WTC11 (cell line): ENCODE measurements around the gene MTNR1B. TPM values are rescaled to one million over a fixed set of nuclear protein-coding genes. Genes with fewer than 3 reads are reported as not detected.

Source experiments
- ATAC-seq: fragments of 200-7000 bp; cut with Tn5 transposase; 2 replicates; pipeline ENCODE4 v1.10.0; 2021; ENCODE audit warnings: mild to moderate bottlenecking, moderate library complexity
- CTCF ChIA-PET: fragments of 300-600 bp; sonication (Branson Sonifier 250); formaldehyde crosslinking; loops from one replicate; lab custom pipeline; 2021; ENCODE audit warnings: antibody characterized with exemption; lab: Charles Lee
- POLR2A ChIA-PET: fragments of 350-600 bp; sonication (Branson Sonifier 250); formaldehyde crosslinking; loops from one replicate; lab custom pipeline; 2021; ENCODE audit warnings: antibody characterized with exemption; lab: Charles Lee
- DNase-seq: peaks from one replicate; pipeline ENCODE4 v3.0.0; 2021; ENCODE audit warnings: low spot score
- H3K27ac Mint-ChIP-seq: 2 replicates; pipeline ENCODE4 v1.8.0; 2021; ENCODE audit warnings: mixed read lengths
- H3K27me3 Mint-ChIP-seq: 2 replicates; pipeline ENCODE4 v1.8.0; 2021; ENCODE audit warnings: low read depth, mild to moderate bottlenecking, moderate library complexity, mixed read lengths
- H3K36me3 Mint-ChIP-seq: 2 replicates; pipeline ENCODE4 v1.8.0; 2021; ENCODE audit warnings: mixed read lengths
- H3K4me1 Mint-ChIP-seq: 2 replicates; pipeline ENCODE4 v1.8.0; 2022; ENCODE audit warnings: mixed read lengths
- H3K4me3 Mint-ChIP-seq: 2 replicates; pipeline ENCODE4 v1.8.0; 2021; ENCODE audit warnings: mild to moderate bottlenecking, moderate library complexity, mixed read lengths
- H3K9me3 Mint-ChIP-seq: 2 replicates; pipeline ENCODE4 v1.8.0; 2021; ENCODE audit warnings: mixed read lengths
- CDX4 ChIP-seq: fragments of 250-450 bp; sonication (Bioruptor Pico); IDR thresholded peaks from 2 replicates; pipeline ENCODE4 v1.9.0; 2021; ENCODE audit warnings: moderate library complexity, mild to moderate bottlenecking, inconsistent platforms, borderline replicate concordance
- E2F1 ChIP-seq: sonication (generic); formaldehyde crosslinking; IDR thresholded peaks from 2 replicates; pipeline ENCODE4 v1.8.0; 2022; ENCODE audit warnings: mild to moderate bottlenecking, missing genetic modification reagents
- ELF4 ChIP-seq: sonication (generic); formaldehyde crosslinking; IDR thresholded peaks from 2 replicates; pipeline ENCODE4 v1.8.1; 2022; ENCODE audit warnings: low read depth, mild to moderate bottlenecking, moderate library complexity, missing genetic modification reagents
- GTF2I ChIP-seq: fragments of 250-450 bp; sonication (Bioruptor Pico); conservative IDR thresholded peaks from 2 replicates; pipeline ENCODE4 v1.4.0; 2021; ENCODE audit warnings: mild to moderate bottlenecking
- IRF1 ChIP-seq: sonication (generic); formaldehyde crosslinking; IDR thresholded peaks from 2 replicates; pipeline ENCODE4 v1.8.0; 2023; ENCODE audit warnings: missing genetic modification reagents
- MXD4 ChIP-seq: fragments of 250-450 bp; sonication (Bioruptor Pico); IDR thresholded peaks from 2 replicates; pipeline ENCODE4 v1.8.0; 2021; ENCODE audit warnings: mild to moderate bottlenecking, moderate library complexity, borderline replicate concordance
- NR1H2 ChIP-seq: sonication (generic); formaldehyde crosslinking; IDR thresholded peaks from 2 replicates; pipeline ENCODE4 v1.9.0; 2021; ENCODE audit warnings: mild to moderate bottlenecking, moderate library complexity, missing genetic modification reagents
- OVOL2 ChIP-seq: fragments of 250-450 bp; sonication (Bioruptor Pico); IDR thresholded peaks from 2 replicates; pipeline ENCODE4 v1.9.0; 2021; ENCODE audit warnings: mild to moderate bottlenecking, borderline replicate concordance
- PREB ChIP-seq: sonication (generic); formaldehyde crosslinking; IDR thresholded peaks from 2 replicates; pipeline ENCODE4 v1.8.1; 2022; ENCODE audit warnings: mild to moderate bottlenecking, missing genetic modification reagents, moderate library complexity, borderline replicate concordance
- RORB ChIP-seq: fragments of 250-450 bp; sonication (Bioruptor Pico); IDR thresholded peaks from 2 replicates; pipeline ENCODE4 v1.9.0; 2021; ENCODE audit warnings: mild to moderate bottlenecking
- SMAD3 ChIP-seq: sonication (generic); formaldehyde crosslinking; IDR thresholded peaks from 2 replicates; pipeline ENCODE4 v1.8.0; 2022; ENCODE audit warnings: missing genetic modification reagents, mild to moderate bottlenecking, borderline replicate concordance
- TCF7 ChIP-seq: sonication (generic); formaldehyde crosslinking; IDR thresholded peaks from 2 replicates; pipeline ENCODE4 v1.8.0; 2022; ENCODE audit warnings: mild to moderate bottlenecking, low read depth, missing genetic modification reagents, moderate library complexity
- USF2 ChIP-seq: sonication (generic); formaldehyde crosslinking; IDR thresholded peaks from 2 replicates; pipeline ENCODE4 v1.8.1; 2023; ENCODE audit warnings: mild to moderate bottlenecking, missing genetic modification reagents, moderate library complexity
- total RNA-seq: library from RNA; stranded (reverse); gene quantifications from 3 replicates; pipeline ENCODE4 v1.2.3, GENCODE V29; 2021
- TF ChIP-seq, protein P1 (sequence below): sonication (generic); formaldehyde crosslinking; conservative IDR thresholded peaks from 2 replicates; pipeline ENCODE4 v1.8.1; 2023; ENCODE audit warnings: mild to moderate bottlenecking, low read depth, missing genetic modification reagents, moderate library complexity
- TF ChIP-seq, protein P2 (sequence below): sonication (generic); formaldehyde crosslinking; conservative IDR thresholded peaks from 2 replicates; pipeline ENCODE4 v1.8.1; 2022; ENCODE audit warnings: mild to moderate bottlenecking, missing genetic modification reagents
- TF ChIP-seq, protein P3 (sequence below): sonication (generic); formaldehyde crosslinking; IDR thresholded peaks from 2 replicates; pipeline ENCODE4 v1.8.1; 2023; ENCODE audit warnings: mild to moderate bottlenecking, missing genetic modification reagents
- TF ChIP-seq, protein P4 (sequence below): sonication (generic); formaldehyde crosslinking; IDR thresholded peaks from 2 replicates; pipeline ENCODE4 v1.8.1; 2023; ENCODE audit warnings: mild to moderate bottlenecking, moderate library complexity, missing genetic modification reagents
- TF ChIP-seq, protein P5 (sequence below): sonication (generic); formaldehyde crosslinking; IDR thresholded peaks from 2 replicates; pipeline ENCODE4 v1.8.0; 2022; ENCODE audit warnings: missing genetic modification reagents

Gene MTNR1B
- total RNA-seq, 1 experiment from 2014 or later = not detected

- Mint-ChIP-seq H3K27ac (no peak overlapping the region), H3K4me1 (no peaks in the 10 kb centered on the region), H3K9me3 (peaks cover 19% of the 10 kb centered on the region), H3K27me3 (no peaks in the 10 kb centered on the region), H3K4me3 (no peak overlapping the region), H3K36me3 (no peaks in the 10 kb centered on the region)
- TF ChIP-seq TCF7 (CRISPR knock-in tag) = no peak
- no peak for TF ChIP-seq E2F1
- TF ChIP-seq PREB (CRISPR knock-in tag) = no peak
- TF ChIP-seq RORB (CRISPR knock-in tag) = no peak
- TF ChIP-seq IRF1 (CRISPR knock-in tag) = no peak
- TF ChIP-seq, protein P1, sequence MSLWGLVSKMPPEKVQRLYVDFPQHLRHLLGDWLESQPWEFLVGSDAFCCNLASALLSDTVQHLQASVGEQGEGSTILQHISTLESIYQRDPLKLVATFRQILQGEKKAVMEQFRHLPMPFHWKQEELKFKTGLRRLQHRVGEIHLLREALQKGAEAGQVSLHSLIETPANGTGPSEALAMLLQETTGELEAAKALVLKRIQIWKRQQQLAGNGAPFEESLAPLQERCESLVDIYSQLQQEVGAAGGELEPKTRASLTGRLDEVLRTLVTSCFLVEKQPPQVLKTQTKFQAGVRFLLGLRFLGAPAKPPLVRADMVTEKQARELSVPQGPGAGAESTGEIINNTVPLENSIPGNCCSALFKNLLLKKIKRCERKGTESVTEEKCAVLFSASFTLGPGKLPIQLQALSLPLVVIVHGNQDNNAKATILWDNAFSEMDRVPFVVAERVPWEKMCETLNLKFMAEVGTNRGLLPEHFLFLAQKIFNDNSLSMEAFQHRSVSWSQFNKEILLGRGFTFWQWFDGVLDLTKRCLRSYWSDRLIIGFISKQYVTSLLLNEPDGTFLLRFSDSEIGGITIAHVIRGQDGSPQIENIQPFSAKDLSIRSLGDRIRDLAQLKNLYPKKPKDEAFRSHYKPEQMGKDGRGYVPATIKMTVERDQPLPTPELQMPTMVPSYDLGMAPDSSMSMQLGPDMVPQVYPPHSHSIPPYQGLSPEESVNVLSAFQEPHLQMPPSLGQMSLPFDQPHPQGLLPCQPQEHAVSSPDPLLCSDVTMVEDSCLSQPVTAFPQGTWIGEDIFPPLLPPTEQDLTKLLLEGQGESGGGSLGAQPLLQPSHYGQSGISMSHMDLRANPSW = no peak
- TF ChIP-seq, protein P2, sequence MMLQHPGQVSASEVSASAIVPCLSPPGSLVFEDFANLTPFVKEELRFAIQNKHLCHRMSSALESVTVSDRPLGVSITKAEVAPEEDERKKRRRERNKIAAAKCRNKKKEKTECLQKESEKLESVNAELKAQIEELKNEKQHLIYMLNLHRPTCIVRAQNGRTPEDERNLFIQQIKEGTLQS (CRISPR knock-in tag) = no peak
- no peak for TF ChIP-seq USF2 (CRISPR knock-in tag)
- no peak for TF ChIP-seq OVOL2 (CRISPR knock-in tag)
- TF ChIP-seq ELF4 (CRISPR knock-in tag) = no peak
- TF ChIP-seq MXD4 = no peak
- no peak for TF ChIP-seq CDX4 (CRISPR knock-in tag)
- no peak for TF ChIP-seq GTF2I (CRISPR knock-in tag)
- TF ChIP-seq, protein P3, sequence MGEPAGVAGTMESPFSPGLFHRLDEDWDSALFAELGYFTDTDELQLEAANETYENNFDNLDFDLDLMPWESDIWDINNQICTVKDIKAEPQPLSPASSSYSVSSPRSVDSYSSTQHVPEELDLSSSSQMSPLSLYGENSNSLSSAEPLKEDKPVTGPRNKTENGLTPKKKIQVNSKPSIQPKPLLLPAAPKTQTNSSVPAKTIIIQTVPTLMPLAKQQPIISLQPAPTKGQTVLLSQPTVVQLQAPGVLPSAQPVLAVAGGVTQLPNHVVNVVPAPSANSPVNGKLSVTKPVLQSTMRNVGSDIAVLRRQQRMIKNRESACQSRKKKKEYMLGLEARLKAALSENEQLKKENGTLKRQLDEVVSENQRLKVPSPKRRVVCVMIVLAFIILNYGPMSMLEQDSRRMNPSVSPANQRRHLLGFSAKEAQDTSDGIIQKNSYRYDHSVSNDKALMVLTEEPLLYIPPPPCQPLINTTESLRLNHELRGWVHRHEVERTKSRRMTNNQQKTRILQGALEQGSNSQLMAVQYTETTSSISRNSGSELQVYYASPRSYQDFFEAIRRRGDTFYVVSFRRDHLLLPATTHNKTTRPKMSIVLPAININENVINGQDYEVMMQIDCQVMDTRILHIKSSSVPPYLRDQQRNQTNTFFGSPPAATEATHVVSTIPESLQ (CRISPR knock-in tag) = no peak
- TF ChIP-seq, protein P4, sequence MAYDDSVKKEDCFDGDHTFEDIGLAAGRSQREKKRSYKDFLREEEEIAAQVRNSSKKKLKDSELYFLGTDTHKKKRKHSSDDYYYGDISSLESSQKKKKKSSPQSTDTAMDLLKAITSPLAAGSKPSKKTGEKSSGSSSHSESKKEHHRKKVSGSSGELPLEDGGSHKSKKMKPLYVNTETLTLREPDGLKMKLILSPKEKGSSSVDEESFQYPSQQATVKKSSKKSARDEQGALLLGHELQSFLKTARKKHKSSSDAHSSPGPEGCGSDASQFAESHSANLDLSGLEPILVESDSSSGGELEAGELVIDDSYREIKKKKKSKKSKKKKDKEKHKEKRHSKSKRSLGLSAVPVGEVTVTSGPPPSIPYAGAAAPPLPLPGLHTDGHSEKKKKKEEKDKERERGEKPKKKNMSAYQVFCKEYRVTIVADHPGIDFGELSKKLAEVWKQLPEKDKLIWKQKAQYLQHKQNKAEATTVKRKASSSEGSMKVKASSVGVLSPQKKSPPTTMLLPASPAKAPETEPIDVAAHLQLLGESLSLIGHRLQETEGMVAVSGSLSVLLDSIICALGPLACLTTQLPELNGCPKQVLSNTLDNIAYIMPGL (CRISPR knock-in tag) = no peak
- TF ChIP-seq, protein P5, sequence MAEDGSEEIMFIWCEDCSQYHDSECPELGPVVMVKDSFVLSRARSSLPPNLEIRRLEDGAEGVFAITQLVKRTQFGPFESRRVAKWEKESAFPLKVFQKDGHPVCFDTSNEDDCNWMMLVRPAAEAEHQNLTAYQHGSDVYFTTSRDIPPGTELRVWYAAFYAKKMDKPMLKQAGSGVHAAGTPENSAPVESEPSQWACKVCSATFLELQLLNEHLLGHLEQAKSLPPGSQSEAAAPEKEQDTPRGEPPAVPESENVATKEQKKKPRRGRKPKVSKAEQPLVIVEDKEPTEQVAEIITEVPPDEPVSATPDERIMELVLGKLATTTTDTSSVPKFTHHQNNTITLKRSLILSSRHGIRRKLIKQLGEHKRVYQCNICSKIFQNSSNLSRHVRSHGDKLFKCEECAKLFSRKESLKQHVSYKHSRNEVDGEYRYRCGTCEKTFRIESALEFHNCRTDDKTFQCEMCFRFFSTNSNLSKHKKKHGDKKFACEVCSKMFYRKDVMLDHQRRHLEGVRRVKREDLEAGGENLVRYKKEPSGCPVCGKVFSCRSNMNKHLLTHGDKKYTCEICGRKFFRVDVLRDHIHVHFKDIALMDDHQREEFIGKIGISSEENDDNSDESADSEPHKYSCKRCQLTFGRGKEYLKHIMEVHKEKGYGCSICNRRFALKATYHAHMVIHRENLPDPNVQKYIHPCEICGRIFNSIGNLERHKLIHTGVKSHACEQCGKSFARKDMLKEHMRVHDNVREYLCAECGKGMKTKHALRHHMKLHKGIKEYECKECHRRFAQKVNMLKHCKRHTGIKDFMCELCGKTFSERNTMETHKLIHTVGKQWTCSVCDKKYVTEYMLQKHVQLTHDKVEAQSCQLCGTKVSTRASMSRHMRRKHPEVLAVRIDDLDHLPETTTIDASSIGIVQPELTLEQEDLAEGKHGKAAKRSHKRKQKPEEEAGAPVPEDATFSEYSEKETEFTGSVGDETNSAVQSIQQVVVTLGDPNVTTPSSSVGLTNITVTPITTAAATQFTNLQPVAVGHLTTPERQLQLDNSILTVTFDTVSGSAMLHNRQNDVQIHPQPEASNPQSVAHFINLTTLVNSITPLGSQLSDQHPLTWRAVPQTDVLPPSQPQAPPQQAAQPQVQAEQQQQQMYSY (CRISPR knock-in tag) = no peak
- no peak for TF ChIP-seq NR1H2 (CRISPR knock-in tag)
- TF ChIP-seq SMAD3 (CRISPR knock-in tag) = no peak
- ATAC-seq (no peak), DNase-seq (no peak)
- POLR2A ChIA-PET = interaction anchor here (0.7 kb wide), 1 partner anchor 82 kb away, joined by 5 read pairs; no protein-coding TSS in a partner anchor
- CTCF ChIA-PET = no interaction called here
These were observed 32.4 kb downstream of the MTNR1B start for GRCh38 chr11:93001806-93002205.
